ENCODE data around the gene MYF5.

MYF5 gene

DNA sequence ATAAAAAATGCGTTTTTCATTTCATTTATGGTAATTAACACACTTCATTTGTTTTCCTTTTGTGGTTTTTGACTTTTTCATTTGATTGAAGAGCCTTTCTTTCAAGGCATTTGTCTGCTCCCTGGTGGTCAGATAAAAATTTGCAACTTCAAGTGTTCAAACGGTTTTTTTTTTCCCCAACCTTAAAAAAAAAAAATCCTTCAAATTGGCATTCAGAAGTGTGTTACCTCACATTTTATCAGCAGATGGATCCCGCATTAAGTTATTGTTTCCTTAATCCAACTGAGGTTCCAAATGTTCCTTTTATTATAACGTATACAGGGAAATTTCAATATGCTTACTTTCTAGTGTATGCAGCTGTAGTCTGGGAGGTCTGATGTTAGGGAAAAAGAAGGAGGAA, 47.2 kb downstream of the MYF5 start:
- Mint-ChIP-seq H3K4me1 (no peaks in the 10 kb centered on the region), H3K4me3 (no peak overlapping the region), H3K27ac (no peak overlapping the region), H3K36me3 (no peaks in the 10 kb centered on the region), H3K27me3 (no peaks in the 10 kb centered on the region), H3K9me3 (no peaks in the 10 kb centered on the region)
- ATAC-seq (replicated peaks): no peak
- no peak for DNase-seq

DNA sequence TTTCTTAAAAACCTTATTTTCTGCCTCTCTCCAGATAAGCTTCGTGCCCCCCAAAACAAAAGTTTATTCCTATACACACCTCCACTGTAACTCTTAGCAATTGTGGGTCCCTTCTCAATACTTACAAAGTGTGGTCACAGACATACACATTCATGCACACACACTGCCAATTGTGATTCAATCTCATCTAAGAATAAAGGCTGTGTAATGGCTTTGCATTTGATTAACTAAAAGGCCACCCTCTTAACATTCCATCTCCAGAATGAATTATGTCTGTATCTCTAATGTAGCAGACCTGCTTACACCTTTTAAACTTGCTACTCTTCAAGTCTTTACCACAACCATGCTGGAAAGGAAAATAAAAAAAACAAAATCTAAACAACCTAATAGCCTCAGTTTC, 49.5 kb downstream of the MYF5 start:
- H3K36me3 Mint-ChIP-seq: no peaks in the 10 kb centered on the region
- ATAC-seq (replicated peaks) (no peak), DNase-seq (no peak)
- H3K4me3 Mint-ChIP-seq: no peak overlapping the region
- no peaks in the 10 kb centered on the region for H3K27me3 Mint-ChIP-seq
- H3K27ac Mint-ChIP-seq: no peak overlapping the region
- no peaks in the 10 kb centered on the region for H3K9me3 Mint-ChIP-seq
- H3K4me1 Mint-ChIP-seq: no peaks in the 10 kb centered on the region

DNA sequence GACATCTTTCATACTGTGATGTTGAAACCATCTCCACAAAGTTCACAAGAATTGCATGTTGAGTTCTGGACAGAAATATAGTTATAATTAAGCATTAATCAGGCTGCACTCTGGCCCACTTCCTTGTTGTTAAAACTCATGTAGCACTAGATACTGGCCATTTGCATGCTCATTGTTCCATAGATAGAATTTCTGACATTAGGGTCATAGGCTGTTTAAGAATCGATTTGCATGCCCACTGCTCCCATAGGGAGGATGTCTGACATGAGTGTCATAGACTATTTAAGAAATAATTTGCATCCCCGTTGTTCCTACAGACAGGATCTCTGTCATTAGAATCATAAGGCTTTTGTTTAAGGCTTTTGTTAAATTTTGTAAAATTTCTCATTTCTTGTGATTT, 50.2 kb downstream of the MYF5 start:
- Mint-ChIP-seq H3K36me3 (no peaks in the 10 kb centered on the region), H3K4me1 (no peaks in the 10 kb centered on the region), H3K9me3 (peaks cover 0 to 3% of the 10 kb centered on the region in 2 donors), H3K27me3 (no peaks in the 10 kb centered on the region), H3K4me3 (no peak overlapping the region), H3K27ac (no peak overlapping the region)
- ATAC-seq (replicated peaks) (no peak), DNase-seq (no peak)
